GM19035 (cell line): Measurements from ENCODE around the gene PLRG1.

Experiments used
- ATAC-seq: cut with Tn5 transposase; IDR thresholded peaks from one replicate; pipeline ENCODE4 v1.9.1; 2021; ENCODE audit not compliant: unreplicated experiment

Gene PLRG1

DNA sequence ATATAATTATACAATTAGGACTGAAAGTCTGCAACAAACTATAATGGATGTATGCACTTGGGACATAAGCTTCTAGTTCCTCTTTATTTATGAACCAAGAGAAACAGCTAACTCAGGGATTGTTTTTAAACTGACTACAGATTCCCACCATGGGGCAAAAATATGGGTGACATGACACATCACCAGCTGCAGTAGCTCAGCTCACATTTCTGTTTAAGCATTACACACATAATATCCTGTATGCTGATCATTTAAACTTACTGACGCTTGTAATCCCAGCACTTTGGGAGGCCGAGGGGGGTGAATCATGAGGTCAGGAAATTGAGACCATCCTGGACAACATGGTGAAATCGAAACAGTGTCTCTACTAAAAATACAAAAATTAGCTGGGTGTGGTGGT lies 24.1 kb upstream of the PLRG1 start:
- ATAC-seq: no peak

DNA sequence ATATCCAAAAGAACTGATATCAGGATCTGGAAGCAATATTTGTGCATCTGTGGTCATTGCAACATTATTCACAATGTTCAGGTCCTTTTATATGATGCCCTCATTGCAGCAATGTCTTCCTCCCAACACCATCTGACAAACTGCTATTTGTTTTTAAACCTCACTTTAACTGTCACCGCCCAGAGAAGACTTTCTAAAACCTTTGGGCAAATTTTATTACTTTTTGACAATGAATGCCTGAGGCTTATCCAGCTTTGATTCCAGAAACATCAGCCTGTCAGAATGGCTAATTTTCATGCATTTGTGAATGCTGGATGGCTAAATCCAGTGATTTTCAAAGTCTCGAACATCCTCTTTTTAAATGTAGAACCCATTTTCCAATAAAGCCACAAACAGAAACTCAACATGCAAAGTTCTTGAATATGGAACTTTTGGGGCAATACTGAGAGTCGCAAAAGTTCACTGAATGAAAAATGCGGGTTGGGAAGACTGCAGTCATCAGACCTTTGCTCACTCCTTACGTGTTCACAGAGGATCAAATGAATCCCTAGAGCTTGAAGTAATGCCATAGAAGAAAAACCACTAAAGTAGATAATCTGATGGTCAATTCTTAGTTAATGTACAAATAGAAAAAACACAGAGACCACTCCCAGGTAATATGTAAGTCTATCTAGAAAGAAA lies 23.1 kb upstream of the PLRG1 start:
- ATAC-seq: no peak

DNA sequence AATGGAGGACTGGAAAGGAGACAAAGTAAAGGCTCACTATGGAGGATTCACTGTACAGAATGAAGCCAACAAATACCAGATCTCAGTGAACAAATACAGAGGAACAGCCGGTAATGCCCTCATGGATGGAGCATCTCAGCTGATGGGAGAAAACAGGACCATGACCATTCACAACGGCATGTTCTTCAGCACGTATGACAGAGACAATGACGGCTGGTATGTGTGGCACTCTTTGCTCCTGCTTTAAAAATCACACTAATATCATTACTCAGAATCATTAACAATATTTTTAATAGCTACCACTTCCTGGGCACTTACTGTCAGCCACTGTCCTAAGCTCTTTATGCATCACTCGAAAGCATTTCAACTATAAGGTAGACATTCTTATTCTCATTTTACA lies 19.4 kb upstream of the PLRG1 start:
- no peak for ATAC-seq

DNA sequence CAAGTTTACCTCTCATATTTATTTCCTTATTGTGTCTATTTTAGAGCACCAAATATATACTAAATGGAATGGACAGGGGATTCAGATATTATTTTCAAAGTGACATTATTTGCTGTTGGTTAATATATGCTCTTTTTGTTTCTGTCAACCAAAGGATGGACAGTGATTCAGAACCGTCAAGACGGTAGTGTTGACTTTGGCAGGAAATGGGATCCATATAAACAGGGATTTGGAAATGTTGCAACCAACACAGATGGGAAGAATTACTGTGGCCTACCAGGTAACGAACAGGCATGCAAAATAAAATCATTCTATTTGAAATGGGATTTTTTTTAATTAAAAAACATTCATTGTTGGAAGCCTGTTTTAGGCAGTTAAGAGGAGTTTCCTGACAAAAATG lies 18.8 kb upstream of the PLRG1 start:
- no peak for ATAC-seq

DNA sequence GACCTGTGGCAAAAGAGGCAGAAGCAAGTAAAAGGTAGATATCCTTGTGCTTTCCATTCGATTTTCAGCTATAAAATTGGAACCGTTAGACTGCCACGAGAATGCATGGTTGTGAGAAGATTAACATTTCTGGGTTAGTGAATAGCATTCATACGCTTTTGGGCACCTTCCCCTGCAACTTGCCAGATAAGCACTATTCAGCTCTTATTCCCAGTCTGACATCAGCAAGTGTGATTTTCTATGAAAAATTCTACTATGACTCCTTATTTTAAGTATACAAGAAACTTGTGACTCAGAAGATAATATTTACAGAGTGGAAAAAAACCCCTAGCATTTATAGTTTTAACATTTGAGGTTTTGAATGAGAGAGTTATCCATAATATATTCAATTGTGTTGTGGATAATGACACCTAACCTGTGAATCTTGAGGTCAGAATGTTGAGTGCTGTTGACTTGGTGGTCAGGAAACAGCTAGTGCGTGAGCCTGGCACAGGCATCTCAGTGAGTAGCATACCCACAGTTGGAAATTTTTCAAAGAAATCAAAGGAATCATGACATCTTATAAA lies 16.5 kb upstream of the PLRG1 start:
- ATAC-seq: no peak

DNA sequence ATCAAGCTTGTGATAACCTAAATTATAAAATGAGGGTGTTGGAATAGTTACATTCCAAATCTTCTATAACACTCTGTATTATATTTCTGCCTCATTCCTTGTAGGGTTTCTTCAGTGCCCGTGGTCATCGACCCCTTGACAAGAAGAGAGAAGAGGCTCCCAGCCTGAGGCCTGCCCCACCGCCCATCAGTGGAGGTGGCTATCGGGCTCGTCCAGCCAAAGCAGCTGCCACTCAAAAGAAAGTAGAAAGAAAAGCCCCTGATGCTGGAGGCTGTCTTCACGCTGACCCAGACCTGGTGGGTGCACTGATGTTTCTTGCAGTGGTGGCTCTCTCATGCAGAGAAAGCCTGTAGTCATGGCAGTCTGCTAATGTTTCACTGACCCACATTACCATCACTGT lies 15.5 kb upstream of the PLRG1 start:
- ATAC-seq: no peak

DNA sequence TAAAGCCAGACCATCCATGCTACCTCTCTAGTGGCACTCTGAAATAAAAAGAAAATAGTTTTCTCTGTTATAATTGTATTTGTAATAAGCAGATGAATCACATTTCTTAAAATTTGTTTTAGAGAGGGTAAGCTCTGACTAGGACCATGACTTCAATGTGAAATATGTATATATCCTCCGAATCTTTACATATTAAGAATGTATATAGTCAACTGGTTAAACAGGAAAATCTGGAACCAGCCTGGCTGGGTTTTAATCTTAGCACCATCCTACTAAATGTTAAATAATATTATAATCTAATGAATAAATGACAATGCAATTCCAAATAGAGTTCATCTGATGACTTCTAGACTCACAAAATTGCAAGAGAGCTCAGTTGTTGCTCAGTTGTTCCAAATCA lies 14.1 kb upstream of the PLRG1 start:
- ATAC-seq: no peak

DNA sequence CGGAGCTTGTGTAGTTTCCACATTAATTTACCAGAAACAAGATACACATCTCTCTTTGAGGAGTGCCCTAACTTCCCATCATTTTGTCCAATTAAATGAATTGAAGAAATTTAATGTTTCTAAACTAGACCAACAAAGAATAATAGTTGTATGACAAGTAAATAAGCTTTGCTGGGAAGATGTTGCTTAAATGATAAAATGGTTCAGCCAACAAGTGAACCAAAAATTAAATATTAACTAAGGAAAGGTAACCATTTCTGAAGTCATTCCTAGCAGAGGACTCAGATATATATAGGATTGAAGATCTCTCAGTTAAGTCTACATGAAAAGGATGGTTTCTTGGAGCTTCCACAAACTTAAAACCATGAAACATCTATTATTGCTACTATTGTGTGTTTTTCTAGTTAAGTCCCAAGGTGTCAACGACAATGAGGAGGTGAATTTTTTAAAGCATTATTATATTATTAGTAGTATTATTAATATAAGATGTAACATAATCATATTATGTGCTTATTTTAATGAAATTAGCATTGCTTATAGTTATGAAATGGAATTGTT lies 12.6 kb upstream of the PLRG1 start, which contains the start of gene FGB:
FGB (plus strand) TSS at position 315 of the 558 bp plus-strand sequence; CDS start at position 323, 8 bp downstream.
- ATAC-seq: no peak

DNA sequence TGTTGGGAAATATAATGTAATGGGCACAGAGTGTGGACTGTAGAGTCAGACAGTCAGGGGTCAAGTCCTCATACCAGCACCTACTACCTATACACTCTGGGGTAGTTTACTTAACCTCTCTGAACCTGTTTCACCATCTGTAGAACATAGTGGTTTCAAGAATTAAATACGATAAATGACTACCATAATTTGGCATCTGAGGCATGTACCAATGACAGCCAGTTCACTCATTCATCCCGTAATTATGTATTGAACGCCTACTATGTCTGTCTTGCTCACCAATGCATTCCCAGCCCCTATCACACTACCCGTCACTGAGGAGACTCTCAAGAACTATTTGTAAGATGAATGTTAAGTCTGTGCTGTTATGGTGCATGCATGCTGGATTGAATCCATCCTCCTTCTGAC lies 10.6 kb upstream of the PLRG1 start:
- no peak for ATAC-seq

DNA sequence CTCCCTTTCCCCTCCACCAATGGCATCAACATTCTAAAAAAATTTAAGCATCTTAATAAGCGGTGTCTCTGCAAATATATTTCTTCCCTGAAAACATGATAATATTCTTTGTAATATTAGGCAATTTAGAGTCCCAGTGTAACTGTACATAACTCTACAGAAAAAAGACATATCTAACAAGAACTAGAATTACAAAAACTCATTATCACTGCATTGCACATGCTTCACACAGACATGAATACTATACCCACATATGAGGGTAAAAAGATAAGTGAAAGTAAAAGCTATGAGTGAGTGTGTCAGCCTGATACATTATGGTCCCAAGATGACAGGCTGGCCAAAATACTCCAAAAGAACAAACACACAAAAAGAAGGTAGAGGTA lies 10.2 kb upstream of the PLRG1 start:
- ATAC-seq: no peak

DNA sequence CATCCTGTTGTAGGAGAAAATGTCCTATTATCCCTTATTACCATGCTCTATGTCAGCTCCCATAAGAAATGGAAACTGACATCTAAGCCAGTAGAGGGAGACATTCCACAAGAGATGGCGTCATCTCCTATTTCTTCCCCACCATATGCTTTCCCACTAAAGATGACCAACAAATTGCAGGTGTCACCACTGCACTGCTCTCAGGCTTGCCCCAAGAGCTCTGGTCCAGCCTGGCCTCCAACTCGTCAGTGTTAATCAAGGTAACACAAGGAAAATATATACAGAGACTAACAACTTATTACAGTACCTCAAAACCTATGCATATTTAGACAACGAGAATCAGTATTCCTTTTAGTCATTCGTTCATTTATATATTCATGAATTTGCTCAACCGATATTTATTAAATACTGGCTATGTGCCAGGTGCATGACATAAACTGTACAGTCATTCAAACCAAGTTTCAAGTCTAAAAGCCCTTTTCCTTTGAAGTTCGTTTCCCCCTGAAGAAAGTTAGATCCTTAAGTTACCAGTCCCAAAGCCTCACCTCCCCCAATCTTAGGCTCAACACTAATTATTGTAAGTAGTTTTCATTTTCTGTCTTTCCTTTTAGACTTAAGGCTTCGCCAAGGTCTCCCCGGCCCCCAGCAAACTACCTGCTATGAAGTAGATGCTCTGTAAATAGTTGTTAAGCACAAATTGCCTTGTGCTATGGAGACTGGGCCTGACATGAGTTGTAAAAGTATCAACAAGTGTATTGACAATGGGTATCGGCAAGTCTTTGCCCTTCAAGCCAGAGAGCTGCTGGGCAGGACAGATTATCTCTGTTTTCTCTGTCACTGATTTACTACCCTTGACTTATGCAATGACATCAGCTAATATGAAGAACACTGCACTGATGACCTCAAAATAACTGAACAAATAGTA lies 9.6 kb upstream of the PLRG1 start:
- ATAC-seq: peak; percentile 85

DNA sequence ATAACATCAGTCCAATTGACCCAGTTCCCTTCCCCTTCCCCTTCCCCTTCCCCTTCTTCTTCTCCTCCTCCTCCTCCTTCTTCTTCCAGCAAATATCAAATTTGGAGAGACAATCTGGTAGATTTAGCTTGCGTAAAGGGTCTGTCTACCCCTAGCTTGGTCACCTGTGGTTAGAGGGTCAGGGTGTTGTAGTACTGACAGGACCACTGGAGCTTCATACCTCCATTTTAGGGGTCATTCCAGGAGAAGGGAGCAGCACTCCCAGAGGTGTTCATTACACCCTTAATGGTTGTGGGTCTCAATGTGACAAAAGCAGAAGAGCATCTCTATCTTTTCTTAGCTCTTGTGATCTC lies 8.9 kb upstream of the PLRG1 start:
- ATAC-seq: peak; percentile 18

DNA sequence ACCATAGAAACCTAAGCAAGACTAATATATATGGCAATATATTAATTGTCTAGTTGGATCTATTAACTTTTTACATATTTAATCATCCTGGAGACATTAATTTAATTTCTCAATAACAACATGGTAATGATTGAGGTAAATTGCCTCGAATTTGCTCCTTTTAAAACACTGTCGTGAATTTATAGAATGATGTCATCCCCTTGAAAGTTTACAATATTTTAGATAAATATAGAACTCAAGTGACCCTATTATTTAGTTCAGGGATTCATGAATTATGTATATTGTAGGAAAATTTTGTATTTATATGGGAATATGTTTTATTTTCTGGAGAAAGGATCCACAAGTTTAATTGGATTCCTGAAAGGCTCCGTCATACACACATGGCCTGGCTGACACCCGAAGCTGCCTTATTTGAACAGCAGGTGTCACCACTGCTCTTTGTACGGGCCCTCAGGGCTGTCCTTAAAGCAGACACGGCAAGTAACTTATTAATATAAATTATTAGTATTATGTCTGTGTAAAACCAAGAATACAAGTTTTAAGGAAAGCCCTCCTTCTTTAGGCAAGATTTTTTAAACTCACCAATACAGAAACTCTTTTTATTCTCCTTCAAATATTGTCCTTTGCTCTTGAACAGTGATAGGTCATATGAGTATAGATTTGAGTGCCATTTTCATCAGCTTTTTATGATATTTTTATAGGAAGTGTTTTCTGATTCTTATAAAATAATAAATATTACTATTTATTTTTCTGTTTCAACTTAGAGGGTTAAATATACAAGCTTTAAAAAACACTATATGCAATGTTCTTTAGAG lies 1.9 kb upstream of the PLRG1 start:
- ATAC-seq: peak; percentile 52

DNA sequence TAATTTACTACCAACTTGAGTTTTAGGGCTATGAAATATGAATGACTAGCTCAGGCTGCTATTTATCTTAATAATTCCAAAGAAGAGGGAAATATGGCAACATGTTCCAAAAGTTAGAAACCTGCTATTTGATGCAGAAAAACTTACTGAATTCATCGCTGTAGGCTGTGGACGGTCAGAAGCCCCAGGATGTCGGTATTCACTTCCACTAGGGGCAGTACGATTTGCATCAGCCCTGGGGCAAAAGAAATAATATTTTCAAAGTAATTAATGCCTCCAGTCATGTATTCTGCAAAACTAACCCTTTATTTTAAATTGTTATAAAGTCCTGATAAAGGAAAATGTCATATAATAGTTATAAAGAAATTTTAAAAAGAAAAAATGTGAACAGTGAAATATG lies 4.5 kb downstream of the PLRG1 start:
- ATAC-seq: no peak

DNA sequence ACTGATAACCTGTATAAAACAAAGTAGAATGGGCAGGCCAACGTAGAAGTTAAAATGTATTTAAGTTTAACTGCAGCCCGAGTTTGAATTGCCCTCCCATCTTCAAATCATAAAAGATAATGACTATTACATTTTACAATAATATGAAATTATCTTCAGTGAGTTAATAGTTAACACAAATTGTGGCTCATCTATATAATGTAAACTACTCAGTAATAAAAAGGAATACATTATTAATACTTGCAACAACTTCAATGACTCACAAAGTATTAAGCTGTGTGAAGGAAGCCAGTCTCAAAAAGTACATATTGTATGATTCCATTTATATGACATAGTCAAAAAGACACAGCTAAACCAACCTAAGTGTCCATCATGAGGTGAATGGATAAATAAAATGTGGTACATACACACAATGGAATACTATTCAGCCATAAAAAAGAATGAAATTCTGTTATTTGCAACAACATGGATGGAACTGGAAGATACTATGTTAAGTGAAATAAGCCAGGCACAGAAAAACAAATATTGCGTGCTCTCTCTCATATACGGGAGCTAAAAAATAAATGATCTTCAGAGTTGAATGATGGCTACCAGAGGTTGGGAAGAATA lies 7.8 kb downstream of the PLRG1 start:
- no peak for ATAC-seq

DNA sequence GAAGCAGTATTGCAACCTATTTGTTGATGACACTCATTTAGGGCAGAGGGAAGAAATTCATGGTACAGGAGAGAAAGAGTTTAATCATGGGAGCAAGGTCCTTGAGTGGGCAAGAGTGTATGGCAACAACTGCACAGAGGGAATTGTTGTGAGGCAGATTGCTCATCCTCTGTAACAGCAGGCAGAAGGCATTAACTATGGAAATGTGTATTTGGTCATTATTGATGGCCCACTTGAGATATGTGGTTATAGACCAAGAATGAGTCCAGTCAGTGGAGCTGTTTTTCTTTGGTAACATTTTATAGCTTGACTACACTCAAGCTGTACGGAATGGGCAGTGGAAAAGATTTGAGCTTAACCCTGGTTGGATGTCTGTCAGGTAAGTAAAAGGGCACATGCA lies 15.9 kb downstream of the PLRG1 start:
- ATAC-seq: no peak

DNA sequence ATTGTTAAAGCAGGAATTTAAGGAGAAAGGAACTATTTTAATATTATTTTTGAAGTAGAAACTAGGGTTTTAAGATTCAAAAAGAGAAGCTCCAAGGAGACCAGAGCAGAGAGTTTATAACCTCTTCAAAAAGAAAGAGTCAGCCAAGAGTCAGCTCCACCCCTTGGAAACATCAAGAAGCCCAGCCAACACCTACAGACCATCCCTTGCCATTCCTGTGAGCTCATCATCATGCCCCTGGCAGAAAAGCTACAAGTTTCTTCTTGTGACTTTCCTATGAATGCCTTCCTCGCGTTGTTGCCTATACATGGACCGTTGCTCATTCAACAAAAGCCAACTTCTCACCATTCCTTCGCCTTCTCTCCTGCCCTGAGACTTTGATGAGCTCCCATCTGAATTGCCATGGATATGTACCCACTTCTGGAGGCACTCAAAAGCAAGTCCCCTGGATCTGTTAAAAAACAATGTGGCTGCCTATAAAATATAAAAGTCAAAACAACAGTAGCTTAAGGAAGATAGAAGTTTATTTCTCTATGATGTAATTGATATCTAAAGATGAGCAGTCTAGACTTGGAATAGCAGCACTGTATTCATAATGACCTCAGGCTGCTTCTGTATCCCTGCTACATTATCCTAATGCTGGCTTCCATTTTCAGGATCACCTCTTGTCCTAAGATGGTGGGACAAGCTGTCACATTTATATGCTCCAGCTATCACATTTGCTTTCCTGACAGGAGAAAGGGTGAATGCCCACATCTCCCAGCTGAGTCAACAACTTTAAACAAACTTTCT lies 20.3 kb downstream of the PLRG1 start:
- ATAC-seq: no peak

DNA sequence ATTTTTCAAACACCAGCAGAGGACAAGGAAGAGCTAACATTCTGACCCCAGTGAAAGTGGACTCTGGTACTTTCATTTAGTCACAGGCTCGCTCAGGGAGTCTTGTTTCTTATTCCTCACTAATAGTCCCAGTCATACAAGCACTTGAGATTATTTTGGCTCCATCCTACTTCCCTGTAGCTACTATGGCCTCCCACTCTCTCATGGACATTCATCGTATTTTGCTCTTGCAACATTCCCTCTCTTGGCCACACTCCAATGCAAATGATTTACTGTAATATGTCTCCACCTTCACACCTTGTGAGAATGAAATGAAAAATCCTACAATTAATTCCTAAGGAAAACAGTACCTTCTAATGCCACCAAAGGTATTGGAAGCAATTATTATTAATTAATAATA lies 21.3 kb downstream of the PLRG1 start:
- ATAC-seq: no peak

DNA sequence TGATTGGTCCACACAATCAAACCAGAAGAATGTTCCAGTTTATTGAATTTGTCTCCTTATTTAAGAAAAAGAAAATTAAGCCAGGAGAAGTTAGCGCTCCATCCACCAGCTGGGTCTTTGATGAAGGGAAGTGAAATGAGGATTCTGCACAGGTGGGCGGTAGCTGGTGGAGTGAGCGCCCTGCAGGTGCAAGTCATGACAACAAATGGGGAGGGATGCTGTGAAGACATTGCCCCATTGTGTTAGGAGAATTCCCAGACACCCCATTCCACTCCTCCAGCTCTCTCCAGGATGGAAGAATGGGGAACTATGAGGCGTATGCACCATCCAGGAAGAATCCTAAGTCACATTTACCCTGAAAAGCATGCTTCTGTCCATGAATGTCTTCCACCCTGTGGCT lies 22.9 kb downstream of the PLRG1 start:
- no peak for ATAC-seq

DNA sequence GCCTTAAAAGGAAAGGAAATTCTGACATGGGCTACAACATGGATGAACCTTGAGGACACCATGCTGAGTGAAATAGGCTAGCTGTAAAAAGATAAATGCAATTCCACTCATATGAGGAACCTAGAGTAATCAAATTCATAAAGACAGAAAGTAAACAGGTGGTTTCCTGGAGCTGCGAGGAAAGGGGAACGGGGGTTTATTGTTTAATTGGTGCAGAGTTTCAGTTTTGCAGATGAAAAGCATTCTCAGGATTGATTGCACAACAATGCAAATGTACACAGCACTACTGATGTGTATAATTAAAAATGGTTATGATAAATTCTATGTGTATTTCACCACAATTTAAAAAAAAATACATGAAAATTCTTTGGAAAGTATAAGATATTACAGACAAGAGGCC lies 24.0 kb downstream of the PLRG1 start:
- no peak for ATAC-seq
